ENCODE data around the gene PGA3. TPM values are rescaled to one million over a fixed set of nuclear protein-coding genes. Genes with fewer than 3 reads are reported as not detected.

PGA3 gene
- total and polyA plus RNA-seq, 11 donors: 0.16 to 3.1 (median 1.4) TPM; not detected in 5

Other genes starting within 250 kb of the PGA3 start
- gene CD6, start 231.8 kb upstream of the PGA3 start, total RNA-seq: 1 to 10 TPM in 2 of 9 donors, under 1 TPM in 6, not detected in 1; 0.12 to 6.1 (median 0.40) TPM
- gene CD6, start 231.8 kb upstream of the PGA3 start, polyA plus RNA-seq: under 1 TPM; 0.08 to 0.19 TPM
- 1 to 10 TPM in 2 of 9 donors, under 1 TPM in 6, not detected in 1; 0.12 to 6.0 (median 0.23) TPM for gene CD5, start 101.0 kb upstream of the PGA3 start, total RNA-seq
- under 1 TPM in 1 of 2 donors, not detected in 1; 0.10 TPM for gene CD5, start 101.0 kb upstream of the PGA3 start, polyA plus RNA-seq
- 10 to 100 TPM; 11.4 to 27.6 (median 17.1) TPM for gene VPS37C, start 42.1 kb upstream of the PGA3 start, total RNA-seq
- gene VPS37C, start 42.1 kb upstream of the PGA3 start, polyA plus RNA-seq: 10 to 100 TPM; 11.0 to 29.0 TPM
- gene PGA4, start 18.8 kb downstream of the PGA3 start, total RNA-seq: 1 to 10 TPM in 3 of 9 donors, under 1 TPM in 3, not detected in 3; 0.21 to 5.9 (median 1.1) TPM
- 1 to 10 TPM in 1 of 2 donors, under 1 TPM in 1; 0.43 to 1.2 TPM for gene PGA4, start 18.8 kb downstream of the PGA3 start, polyA plus RNA-seq
- 1 to 10 TPM in 1 of 9 donors, under 1 TPM in 4, not detected in 4; 0.14 to 2.2 (median 0.42) TPM for gene PGA5, start 37.7 kb downstream of the PGA3 start, total RNA-seq
- gene PGA5, start 37.7 kb downstream of the PGA3 start, polyA plus RNA-seq: under 1 TPM; 0.04 to 0.27 TPM
- gene VWCE, start 91.8 kb downstream of the PGA3 start, total RNA-seq: 1 to 10 TPM in 3 of 9 donors, under 1 TPM in 5, not detected in 1; 0.17 to 1.7 (median 0.82) TPM
- gene VWCE, start 91.8 kb downstream of the PGA3 start, polyA plus RNA-seq: under 1 TPM; 0.30 to 0.38 TPM
- gene DDB1, start 129.6 kb downstream of the PGA3 start, total RNA-seq: 100 to 1,000 TPM; 121 to 156 (median 130) TPM
- gene DDB1, start 129.6 kb downstream of the PGA3 start, polyA plus RNA-seq: 100 to 1,000 TPM in 1 of 2 donors, 10 to 100 TPM in 1; 78.8 to 158 TPM
- gene TKFC, start 129.7 kb downstream of the PGA3 start, total RNA-seq: 10 to 100 TPM in 8 of 9 donors, 1 to 10 TPM in 1; 10.0 to 31.2 (median 16.8) TPM
- 10 to 100 TPM; 10.7 to 16.2 TPM for gene TKFC, start 129.7 kb downstream of the PGA3 start, polyA plus RNA-seq
- 10 to 100 TPM in 6 of 9 donors, 1 to 10 TPM in 3; 6.7 to 23.9 (median 11.9) TPM for gene CYB561A3, start 158.4 kb downstream of the PGA3 start, total RNA-seq
- gene CYB561A3, start 158.4 kb downstream of the PGA3 start, polyA plus RNA-seq: 10 to 100 TPM in 1 of 2 donors, 1 to 10 TPM in 1; 7.6 to 12.3 TPM
- gene TMEM138, start 158.9 kb downstream of the PGA3 start, total RNA-seq: 10 to 100 TPM; 15.7 to 27.0 (median 19.0) TPM
- 10 to 100 TPM; 19.5 to 29.3 TPM for gene TMEM138, start 158.9 kb downstream of the PGA3 start, polyA plus RNA-seq
- 1 to 10 TPM; 2.8 to 9.3 (median 4.8) TPM for gene TMEM216, start 189.1 kb downstream of the PGA3 start, total RNA-seq
- 1 to 10 TPM; 4.5 to 7.1 TPM for gene TMEM216, start 189.1 kb downstream of the PGA3 start, polyA plus RNA-seq
- 10 to 100 TPM; 27.3 to 52.4 (median 37.6) TPM for gene CPSF7, start 226.5 kb downstream of the PGA3 start, total RNA-seq
- 10 to 100 TPM; 24.3 to 32.4 TPM for gene CPSF7, start 226.5 kb downstream of the PGA3 start, polyA plus RNA-seq
- gene SDHAF2, start 226.6 kb downstream of the PGA3 start, total RNA-seq: 100 to 1,000 TPM in 1 of 9 donors, 10 to 100 TPM in 8; 25.7 to 124 (median 33.7) TPM
- gene SDHAF2, start 226.6 kb downstream of the PGA3 start, polyA plus RNA-seq: 10 to 100 TPM; 45.0 to 46.5 TPM

All from heart left ventricle (tissue), 11 donors.